ENCODE measurements around the gene HPSE2.

The HPSE2 gene

GRCh38 chr10:98878418-98878817, 357.2 kb downstream of the HPSE2 start:
- no peak for TF ChIP-seq TAF1 (IDR thresholded peaks at IDR 0.05; ENCODE audit: borderline replicate concordance, insufficient read depth, low read length)

GRCh38 chr10:98861962-98862361, 373.7 kb downstream of the HPSE2 start:
- TF ChIP-seq POLR2AphosphoS5 (IDR thresholded peaks at IDR 0.05; ENCODE audit: low read depth, low read length) (no peak), REST (IDR thresholded peaks at IDR 0.05; ENCODE audit: insufficient read depth in 1 of 2, low read depth in 2 of 2, low read length in 2 of 2) (no peak), SIN3A (IDR thresholded peaks at IDR 0.05; ENCODE audit: borderline replicate concordance, insufficient read depth, low read length) (no peak), FOXP2 (optimal IDR thresholded peaks at IDR 0.05; ENCODE audit: borderline replicate concordance, extremely low read depth, extremely low read length, insufficient read depth) (no peak)

- no peak for TF ChIP-seq TAF1 (IDR thresholded peaks at IDR 0.05; ENCODE audit: borderline replicate concordance, insufficient read depth, low read length)
Measured at GRCh38 chr10:98858525-98858924, 377.1 kb downstream of the HPSE2 start.

GRCh38 chr10:98855403-98856189, 380.1 kb downstream of the HPSE2 start:
- no peak for TF ChIP-seq TAF1 (IDR thresholded peaks at IDR 0.05; ENCODE audit: borderline replicate concordance, insufficient read depth, low read length)
- no peak for TF ChIP-seq FOXP2 (optimal IDR thresholded peaks at IDR 0.05; ENCODE audit: borderline replicate concordance, extremely low read depth, extremely low read length, insufficient read depth)
- no peak for TF ChIP-seq REST (IDR thresholded peaks at IDR 0.05; ENCODE audit: insufficient read depth in 1 of 2, low read depth in 2 of 2, low read length in 2 of 2)
- no peak for TF ChIP-seq POLR2AphosphoS5 (IDR thresholded peaks at IDR 0.05; ENCODE audit: low read depth, low read length)
- TF ChIP-seq SIN3A (IDR thresholded peaks at IDR 0.05; ENCODE audit: borderline replicate concordance, insufficient read depth, low read length), result no peak

GRCh38 chr10:98852686-98853085, 383.0 kb downstream of the HPSE2 start:
- TF ChIP-seq REST (IDR thresholded peaks at IDR 0.05; ENCODE audit: insufficient read depth in 1 of 2, low read depth in 2 of 2, low read length in 2 of 2) (no peak), FOXP2 (optimal IDR thresholded peaks at IDR 0.05; ENCODE audit: borderline replicate concordance, extremely low read depth, extremely low read length, insufficient read depth) (no peak), TAF1 (IDR thresholded peaks at IDR 0.05; ENCODE audit: borderline replicate concordance, insufficient read depth, low read length) (no peak), POLR2AphosphoS5 (IDR thresholded peaks at IDR 0.05; ENCODE audit: low read depth, low read length) (no peak), SIN3A (IDR thresholded peaks at IDR 0.05; ENCODE audit: borderline replicate concordance, insufficient read depth, low read length) (no peak)

- TF ChIP-seq FOXP2 (optimal IDR thresholded peaks at IDR 0.05; ENCODE audit: borderline replicate concordance, extremely low read depth, extremely low read length, insufficient read depth) (no peak), POLR2AphosphoS5 (IDR thresholded peaks at IDR 0.05; ENCODE audit: low read depth, low read length) (no peak), SIN3A (IDR thresholded peaks at IDR 0.05; ENCODE audit: borderline replicate concordance, insufficient read depth, low read length) (no peak), REST (IDR thresholded peaks at IDR 0.05; ENCODE audit: insufficient read depth in 1 of 2, low read depth in 2 of 2, low read length in 2 of 2) (no peak), TAF1 (IDR thresholded peaks at IDR 0.05; ENCODE audit: borderline replicate concordance, insufficient read depth, low read length) (no peak)
Measured at GRCh38 chr10:98848361-98848760, 387.3 kb downstream of the HPSE2 start.

Measured in PFSK-1 (cell line).